GM18909 (cell line): ENCODE measurements around the gene IL4R.
"Not testable (repeated sequence)": the region's sequence is repeated elsewhere in the genome, so short reads cannot be mapped to it uniquely, and the experiment has no call there.

Experiments used
- ATAC-seq: cut with Tn5 transposase; IDR thresholded peaks from one replicate; pipeline ENCODE4 v1.9.1; 2021; ENCODE audit warnings: mild to moderate bottlenecking; ENCODE audit not compliant: unreplicated experiment, poor library complexity

Gene IL4R

DNA sequence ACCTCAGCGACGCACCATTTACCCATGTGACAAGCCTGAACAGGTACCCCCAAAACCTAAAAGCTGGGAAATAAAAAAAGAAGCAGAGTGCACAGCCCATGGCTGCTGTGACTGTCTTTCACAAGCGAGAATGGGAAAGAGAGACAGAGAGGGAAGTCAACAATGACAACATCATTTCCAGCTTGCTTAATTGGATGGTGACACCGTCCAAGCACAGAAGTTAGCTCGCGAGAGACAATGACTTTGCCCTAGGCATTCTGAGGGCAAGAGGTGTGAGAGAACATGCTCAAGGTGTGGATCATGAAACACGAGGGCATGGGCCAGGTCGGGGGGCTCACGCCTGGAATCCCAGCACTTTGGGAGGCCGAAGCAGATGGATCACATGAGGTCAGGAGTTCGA, 25.9 kb upstream of the IL4R start:
- ATAC-seq = no peak

DNA sequence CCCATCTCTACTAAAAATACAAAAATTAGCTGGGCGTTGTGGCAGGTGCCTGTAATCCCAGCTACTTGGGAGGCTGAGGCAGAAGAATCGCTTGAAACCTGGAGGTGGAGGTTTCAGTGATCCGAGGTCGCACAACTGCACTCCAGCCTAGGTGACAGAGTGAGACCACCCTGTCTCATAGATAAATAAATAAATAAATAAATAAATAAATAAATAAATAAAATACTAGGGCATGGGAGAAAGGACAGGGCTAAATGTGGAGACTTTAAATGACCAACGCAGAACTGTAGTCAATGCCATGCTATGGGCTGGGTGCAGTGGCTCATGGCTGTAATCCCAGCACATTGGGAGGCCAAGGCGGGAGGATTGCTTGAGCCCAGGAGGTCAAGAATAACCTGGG, 25.5 kb upstream of the IL4R start:
- not testable (repeated sequence) for ATAC-seq

DNA sequence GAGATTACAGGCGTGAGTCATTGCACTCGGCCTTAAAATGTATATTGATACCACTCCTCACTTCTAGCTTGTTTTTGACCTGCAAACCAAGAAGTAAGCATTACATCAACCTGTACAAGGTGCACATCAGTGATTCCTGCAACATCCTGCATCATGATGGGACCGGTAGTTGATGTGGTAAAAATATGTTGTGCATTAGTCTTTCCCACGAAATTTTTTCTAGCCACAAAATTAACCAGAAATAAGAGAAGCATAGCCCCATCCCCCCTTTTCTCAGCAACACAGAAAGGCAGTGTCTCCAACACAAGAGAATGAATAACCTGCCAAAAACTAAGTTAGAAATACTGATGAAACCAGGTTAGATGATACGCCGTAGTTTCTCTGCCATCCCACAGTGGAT, 24.1 kb upstream of the IL4R start:
- ATAC-seq = no peak

GRCh38 chr16:27290562-27290961, 23.2 kb upstream of the IL4R start:
- no peak for ATAC-seq

GRCh38 chr16:27291106-27291505, 22.7 kb upstream of the IL4R start:
- no peak for ATAC-seq

GRCh38 chr16:27291722-27292240, 22.0 kb upstream of the IL4R start:
- no peak for ATAC-seq

DNA sequence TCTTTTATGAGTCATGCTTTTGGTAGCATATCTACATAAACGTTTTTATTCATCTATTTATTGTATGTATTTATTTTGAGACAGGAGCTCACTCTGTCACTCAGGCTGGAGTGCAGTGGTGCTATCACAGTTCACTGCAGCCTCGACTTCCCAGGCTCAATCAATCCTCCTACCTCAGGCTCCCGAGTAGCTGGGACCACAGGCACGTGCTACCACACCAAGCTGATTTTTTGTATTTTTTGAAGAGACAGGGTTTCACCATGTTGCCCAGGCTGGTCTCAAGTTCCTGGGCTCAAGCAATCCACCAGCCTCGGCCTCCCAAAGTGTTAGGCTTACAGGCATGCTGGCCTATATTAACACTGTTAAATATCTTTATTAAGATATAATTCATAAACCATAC, 20.4 kb upstream of the IL4R start:
- ATAC-seq = no peak

DNA sequence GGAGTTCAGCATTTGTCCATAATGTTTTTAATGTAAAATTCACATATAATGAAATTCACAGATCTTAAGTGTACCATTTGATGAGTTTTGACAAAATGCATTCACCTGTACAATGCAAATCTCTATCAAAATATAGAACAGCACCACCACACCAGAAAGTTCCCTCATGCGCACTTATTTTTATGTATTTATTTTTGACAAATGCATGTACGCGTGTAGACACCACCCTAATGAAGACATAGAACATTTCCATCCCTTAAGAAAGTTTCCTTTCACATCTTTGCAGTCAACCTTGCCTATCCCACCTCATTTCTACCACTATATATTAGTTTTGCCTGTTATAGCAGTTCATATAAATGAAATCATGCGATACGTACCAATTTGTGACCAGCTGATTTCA, 15.6 kb upstream of the IL4R start:
- ATAC-seq = no peak

DNA sequence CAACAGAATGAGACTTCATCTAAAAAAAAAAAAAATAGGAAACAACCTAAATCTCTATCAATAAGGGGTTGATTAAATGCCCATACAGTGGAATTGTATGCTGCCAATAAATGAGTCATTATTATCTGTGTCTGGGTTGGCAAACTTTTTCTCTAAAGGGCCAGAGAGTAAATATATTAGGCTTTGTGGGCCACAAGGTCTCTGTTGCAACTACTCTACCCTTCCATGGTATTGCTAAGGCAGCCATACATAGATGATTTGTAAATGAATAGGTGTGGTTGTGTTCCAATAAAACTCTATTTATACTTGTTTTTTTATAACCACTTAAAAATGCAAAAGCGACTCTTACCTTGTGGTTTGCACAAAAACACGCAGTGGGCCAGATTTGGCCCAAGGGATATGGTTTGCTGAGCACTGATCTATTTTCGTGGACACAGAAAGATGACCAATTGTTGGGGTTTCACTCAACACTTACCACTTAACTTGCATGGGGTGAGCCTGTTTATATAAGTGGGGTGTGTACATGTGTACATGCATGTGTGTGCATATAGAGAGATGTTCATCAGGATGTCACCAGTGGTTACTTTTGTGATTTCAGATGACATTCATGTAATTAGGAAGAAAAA, 12.4 kb upstream of the IL4R start:
- ATAC-seq = peak; percentile 45

- no peak for ATAC-seq
Observed at GRCh38 chr16:27302126-27302525, 11.6 kb upstream of the IL4R start.

DNA sequence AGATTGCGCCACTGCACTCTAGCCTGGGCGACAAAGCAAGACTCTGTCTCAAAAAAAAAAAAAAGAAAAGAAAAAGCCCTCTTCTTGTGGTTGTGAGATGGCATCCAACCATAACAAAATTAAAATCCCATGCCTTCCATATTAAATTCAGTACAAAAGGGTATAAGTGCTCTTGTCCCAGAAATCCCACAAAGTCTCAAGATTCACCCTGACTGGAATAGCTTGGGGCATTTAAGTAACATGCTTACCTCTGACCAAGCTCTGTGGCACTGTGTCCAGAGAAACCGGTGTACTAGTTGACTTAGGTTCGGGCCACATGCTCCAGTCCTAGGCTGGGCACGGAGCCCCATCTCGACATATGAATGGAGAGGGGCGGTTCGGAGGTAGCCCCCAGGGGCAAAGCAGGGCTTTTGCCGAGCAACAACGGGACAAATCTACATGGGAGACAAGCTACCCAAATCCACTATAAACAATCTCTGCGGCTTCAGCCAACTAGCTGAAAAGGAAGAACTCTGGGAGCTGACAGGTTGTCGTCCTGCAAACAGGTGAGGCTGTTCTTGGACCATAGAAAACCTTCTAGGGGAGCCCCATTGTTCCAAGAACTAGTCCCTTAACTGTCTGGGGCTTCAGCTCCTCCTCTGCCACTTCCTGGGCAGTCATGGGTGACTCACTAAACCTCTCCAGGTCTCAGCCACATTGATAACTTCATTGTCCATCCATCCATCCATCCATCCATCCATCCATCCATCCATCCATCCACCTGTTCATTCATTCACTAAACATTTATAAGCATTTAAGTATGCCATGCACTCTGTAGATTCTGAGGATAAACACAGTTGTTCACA, 10.3 kb upstream of the IL4R start:
- ATAC-seq = no peak

DNA sequence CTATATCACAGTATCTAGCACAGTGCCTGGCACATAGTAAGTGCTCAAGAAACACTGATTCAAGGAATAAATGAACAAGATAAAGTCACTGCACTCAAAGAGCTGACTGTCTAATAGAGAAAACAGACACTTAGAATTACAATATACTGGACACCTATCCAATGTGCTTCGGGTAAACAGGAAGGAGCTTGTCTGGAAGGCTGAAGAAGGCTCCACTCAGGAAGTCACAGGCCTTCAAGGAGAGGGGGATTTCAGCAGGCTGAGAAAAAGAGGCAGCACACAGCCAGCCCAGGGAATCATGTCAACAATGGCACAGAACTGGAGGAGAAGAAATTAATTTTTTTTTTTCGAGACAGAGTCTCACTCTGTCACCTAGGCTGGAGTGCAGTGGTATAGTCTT, 9.7 kb upstream of the IL4R start:
- no peak for ATAC-seq

DNA sequence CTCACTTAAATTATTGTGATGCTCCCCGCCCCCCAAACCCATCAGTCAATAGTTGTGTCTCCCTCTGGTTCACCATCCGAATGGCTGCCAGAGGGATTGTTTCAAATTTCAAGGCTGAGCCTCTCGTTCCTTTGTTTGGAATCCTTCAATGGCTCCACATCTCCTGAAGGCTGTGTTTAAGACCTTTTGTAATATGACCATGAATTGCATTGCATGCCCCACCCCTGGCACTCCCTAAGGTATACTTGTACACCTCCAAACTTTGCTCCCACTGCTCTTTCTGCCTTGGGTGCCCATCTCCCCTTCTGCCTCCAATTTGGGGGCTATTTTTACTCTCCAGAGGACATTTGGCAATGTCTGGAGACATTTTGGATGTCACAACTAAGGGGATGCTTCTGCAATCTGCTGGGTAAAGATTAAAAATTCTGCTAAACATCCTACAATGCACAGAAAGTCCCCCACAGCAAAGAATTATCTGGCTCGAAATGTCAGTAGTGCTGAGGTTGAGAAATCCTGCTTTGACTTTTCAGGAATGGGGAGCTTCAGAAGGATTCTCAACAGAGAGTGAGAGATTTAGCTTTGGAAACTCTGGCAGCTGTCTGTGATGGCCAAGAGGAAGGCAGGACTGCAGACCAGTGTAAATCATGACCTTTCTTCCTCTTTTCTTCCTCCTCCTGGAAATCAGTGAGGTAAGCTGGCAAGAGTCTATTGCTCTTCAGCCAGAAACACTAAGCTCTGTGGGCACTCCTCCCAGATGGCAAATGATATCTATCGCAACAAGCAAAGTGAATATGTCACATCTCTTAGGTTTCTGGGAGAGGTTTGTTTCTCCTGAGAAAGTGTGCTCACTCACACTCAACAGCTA, 8.7 kb upstream of the IL4R start:
- ATAC-seq = no peak

DNA sequence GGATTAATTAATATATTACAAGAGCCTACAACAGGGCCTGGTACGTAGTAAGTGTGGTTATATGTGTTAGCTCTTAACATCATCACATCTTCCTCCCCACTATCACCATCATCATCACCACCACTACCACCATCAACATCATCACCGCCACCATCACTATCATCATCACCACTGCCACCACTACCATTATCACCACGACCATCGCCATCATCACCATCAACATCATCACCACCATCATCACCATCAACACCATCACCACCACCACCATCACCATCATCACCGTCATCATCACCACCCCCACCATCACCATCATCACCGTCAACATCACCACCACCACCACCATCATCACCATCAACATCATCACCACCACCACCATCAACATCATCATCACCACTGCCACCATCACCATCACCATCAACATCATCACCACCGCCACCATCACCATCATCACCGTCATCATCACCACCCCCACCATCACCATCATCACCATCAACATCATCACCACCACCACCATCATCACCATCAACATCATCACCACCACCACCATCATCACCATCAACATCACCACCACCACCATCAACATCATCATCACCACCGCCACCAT, 7.8 kb upstream of the IL4R start:
- no peak for ATAC-seq

DNA sequence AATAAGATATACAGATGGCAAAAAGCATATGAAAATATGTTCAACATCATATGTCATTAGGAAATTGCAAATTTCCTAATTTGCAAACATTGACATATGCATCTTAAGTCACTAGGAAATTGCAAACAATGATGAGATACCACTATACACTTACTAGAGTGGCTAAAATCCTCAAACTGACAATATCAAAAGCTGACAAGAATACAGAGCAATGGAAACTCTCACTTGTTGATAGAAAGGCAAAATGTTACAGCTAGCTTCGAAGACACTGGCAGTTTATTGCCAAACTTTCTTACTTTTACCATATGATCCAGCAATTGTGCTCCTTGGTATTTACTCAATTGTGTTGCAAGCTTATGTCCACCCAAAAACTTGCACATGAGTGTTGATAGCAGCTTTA, 5.0 kb upstream of the IL4R start:
- ATAC-seq = no peak

- no peak for ATAC-seq
Observed at GRCh38 chr16:27310576-27311447, 3.0 kb upstream of the IL4R start.

DNA sequence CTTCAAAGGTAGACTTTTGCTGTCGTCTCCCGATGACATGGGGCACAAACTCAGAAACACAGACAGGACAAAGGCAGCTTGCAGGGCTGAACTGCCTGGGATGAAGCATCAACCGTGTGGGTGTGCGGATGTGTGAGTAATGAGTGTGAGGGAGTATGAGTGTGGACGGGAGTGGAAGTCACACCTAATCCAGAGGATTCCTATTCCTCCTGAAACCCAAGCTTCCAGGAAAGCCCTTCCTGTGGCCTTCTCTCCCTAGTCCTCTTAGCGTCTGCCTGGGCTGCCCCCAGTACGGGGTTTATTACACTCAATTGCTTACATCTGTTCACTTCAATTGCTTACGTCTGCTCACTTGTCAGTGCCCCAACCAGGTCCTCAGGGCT, 2.3 kb upstream of the IL4R start:
- no peak for ATAC-seq

DNA sequence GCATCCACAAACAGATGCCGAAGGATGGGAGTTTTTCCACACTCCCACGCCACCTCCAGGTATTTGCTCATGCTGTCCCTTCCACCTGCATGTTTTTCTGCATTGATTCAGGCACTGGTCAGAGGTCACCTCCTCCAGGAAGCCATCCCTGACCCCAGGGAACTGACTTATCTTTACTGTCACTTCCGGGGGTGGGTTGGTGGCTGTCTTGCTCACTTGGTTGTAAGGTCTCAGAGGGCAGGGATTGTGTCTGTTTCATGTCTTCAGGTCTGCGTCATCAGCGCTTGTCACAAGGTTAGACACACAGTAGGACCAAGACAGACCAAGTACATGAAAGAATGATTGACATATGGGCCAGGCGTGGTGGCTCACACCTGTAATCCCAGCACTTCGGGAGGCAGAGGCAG, 1.9 kb upstream of the IL4R start:
- ATAC-seq = no peak

GRCh38 chr16:27312580-27313421, 973 bp upstream of the IL4R start:
- no peak for ATAC-seq
